GM19240 (cell line): ENCODE results near the gene STX8.
"Not testable (repeated sequence)": the region's sequence is repeated elsewhere in the genome, so short reads cannot be mapped to it uniquely, and the experiment has no call there.

Experiments
- DNase-seq: peaks from one replicate; pipeline ENCODE4 v3.0.0; 2011; ENCODE audit warnings: low spot score; ENCODE audit not compliant: insufficient read length

STX8 gene

GRCh38 chr17:9557161-9557755 lies 18.4 kb downstream of the STX8 start:
- DNase-seq, result no peak

GRCh38 chr17:9554715-9555114 lies 20.9 kb downstream of the STX8 start:
- DNase-seq, result not testable (repeated sequence)

- DNase-seq, result no peak
Measured at GRCh38 chr17:9553596-9553995, 22.0 kb downstream of the STX8 start.

GRCh38 chr17:9553181-9553580 lies 22.4 kb downstream of the STX8 start:
- DNase-seq, result no peak

- DNase-seq, result no peak
Measured at GRCh38 chr17:9549215-9549614, 26.4 kb downstream of the STX8 start.

GRCh38 chr17:9544221-9544620 lies 31.4 kb downstream of the STX8 start:
- DNase-seq, result no peak

- DNase-seq, result no peak
Measured at GRCh38 chr17:9541718-9542117, 33.9 kb downstream of the STX8 start.

GRCh38 chr17:9538626-9539025 lies 37.0 kb downstream of the STX8 start:
- no peak for DNase-seq

- DNase-seq, result no peak
Measured at GRCh38 chr17:9537177-9537776, 38.3 kb downstream of the STX8 start.

GRCh38 chr17:9536061-9536460 lies 39.6 kb downstream of the STX8 start:
- DNase-seq, result no peak

GRCh38 chr17:9533441-9533840 lies 42.2 kb downstream of the STX8 start:
- DNase-seq, result no peak

GRCh38 chr17:9532715-9533114 lies 42.9 kb downstream of the STX8 start:
- no peak for DNase-seq

GRCh38 chr17:9531034-9531433 lies 44.6 kb downstream of the STX8 start:
- no peak for DNase-seq

GRCh38 chr17:9529033-9529700 lies 46.5 kb downstream of the STX8 start:
- DNase-seq, result no peak

- no peak for DNase-seq
Measured at GRCh38 chr17:9527788-9528187, 47.8 kb downstream of the STX8 start.

GRCh38 chr17:9522074-9522473 lies 53.5 kb downstream of the STX8 start:
- DNase-seq, result no peak

- DNase-seq, result no peak
Measured at GRCh38 chr17:9521062-9521461, 54.6 kb downstream of the STX8 start.

- no peak for DNase-seq
Measured at GRCh38 chr17:9520649-9521048, 55.0 kb downstream of the STX8 start.

- no peak for DNase-seq
Measured at GRCh38 chr17:9519583-9520272, 55.9 kb downstream of the STX8 start.

GRCh38 chr17:9517396-9517795 lies 58.2 kb downstream of the STX8 start:
- no peak for DNase-seq

- DNase-seq, result no peak
Measured at GRCh38 chr17:9513266-9513665, 62.4 kb downstream of the STX8 start.
